Activated effector memory CD4-positive, alpha-beta T cell treated with anti-CD3 and anti-CD28 coated beads, Interleukin-2, amount 50 U/mL, for 16 hours (primary cell): ENCODE data around the gene DENND5B.

Source experiments
- DNase-seq: peaks from one replicate; pipeline ENCODE4 v3.0.0-alpha.2; 2020

Gene DENND5B

DNA sequence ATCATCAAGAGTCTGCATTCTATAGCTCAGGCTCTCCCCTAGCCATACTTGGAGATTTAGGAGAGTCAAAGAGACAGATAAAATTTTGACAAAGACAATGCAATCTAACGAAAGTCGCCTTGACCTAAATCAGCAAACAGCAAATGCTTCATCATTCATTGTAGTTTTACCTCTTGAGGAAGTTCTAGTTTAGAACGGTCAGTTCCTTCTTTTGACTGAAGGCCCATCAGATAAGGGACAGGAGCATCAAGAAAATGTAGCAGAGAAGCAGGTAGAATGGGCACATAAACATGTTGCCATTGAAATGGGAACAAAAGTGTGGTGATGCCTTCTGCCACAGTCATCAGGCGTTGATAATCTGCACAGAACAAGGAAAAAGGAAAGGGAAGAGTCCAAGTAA, 130.9 kb downstream of the DENND5B start:
- DNase-seq = no peak

GRCh38 chr12:31456562-31456961, 134.4 kb downstream of the DENND5B start:
- DNase-seq = no peak

DNA sequence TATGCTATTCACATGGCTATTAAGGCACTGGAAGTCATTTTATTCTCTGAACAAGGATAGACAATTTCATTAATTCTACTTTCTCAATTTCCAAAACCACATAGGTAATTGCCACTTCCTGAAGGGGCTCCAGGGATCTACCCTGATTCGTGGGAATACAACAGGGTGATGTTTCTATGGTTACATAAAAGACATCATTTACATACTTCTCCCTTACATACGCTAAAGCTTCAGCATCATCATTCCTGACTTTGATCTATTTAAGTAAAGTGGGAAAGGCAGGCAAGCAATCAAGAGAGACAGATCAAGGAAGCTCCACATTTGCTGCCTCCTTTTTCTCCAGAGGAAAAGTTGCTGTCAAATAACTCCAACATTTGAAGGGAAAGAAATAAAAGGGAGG, 146.2 kb downstream of the DENND5B start:
- no peak for DNase-seq

- no peak for DNase-seq
These were observed 150.3 kb downstream of the DENND5B start for GRCh38 chr12:31440586-31440985.

DNA sequence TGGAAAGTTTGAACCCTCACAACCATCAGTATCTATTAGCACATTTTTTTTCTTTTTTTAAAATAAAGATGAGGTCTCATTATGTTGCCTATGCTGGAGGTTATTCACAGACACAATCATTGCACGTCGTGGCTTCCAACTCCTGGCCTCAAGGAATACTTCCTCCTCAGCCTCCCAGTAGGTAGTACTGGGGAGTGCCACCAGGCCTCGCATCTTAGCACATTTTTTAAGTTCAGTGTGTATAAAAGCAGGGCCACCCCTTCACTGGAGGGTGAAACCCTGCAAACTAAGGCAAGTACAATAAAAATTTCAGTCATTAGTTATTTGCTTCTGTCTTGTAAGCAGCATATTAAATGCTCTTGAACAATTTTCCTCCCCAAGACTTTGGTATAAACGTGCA, 150.8 kb downstream of the DENND5B start:
- DNase-seq = no peak

DNA sequence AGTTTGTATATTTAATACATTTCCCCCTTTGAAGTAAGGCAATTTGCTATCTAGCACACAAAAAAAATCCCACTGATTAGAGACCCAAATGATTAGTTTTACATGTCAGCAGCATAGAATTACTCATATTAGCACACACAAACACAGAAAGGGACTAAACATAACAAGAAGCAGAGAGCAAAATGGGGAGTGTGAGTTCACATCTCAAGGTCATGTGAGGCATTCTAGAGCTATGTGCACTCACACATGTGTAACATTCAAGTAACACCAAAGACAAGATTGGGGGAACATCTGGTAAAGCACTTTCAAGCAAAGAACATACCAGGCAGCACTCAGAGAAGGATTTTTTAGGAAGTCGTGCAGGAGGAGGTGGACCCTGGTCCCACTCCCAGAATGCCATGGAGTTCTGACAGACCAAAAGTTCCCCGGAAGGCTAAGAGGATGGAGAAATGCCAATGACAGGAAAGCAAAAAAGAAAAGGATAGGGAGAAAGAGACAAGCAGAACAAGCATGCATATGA, 159.2 kb downstream of the DENND5B start:
- DNase-seq = no peak

DNA sequence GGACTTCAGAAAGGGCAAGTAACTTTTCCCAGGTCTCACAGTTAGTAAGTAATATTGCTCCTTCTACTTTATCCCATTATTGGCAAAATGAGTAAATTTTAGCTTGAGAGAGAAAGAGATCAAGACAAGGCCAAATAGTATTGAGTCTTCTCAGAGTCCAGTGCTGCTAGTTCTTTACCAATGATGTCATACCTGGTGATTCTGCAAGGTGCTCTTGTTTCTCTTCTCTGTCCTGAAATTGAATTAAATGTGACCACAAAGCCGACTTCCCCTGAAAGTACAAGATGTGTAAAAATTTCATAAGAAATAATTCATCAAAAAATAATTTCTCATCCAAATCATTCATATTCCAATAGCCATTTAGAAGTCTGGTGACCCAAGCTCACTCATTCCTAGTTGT, 167.5 kb downstream of the DENND5B start:
- no peak for DNase-seq

- no peak for DNase-seq
These were observed 178.6 kb downstream of the DENND5B start for GRCh38 chr12:31412292-31412801.

DNA sequence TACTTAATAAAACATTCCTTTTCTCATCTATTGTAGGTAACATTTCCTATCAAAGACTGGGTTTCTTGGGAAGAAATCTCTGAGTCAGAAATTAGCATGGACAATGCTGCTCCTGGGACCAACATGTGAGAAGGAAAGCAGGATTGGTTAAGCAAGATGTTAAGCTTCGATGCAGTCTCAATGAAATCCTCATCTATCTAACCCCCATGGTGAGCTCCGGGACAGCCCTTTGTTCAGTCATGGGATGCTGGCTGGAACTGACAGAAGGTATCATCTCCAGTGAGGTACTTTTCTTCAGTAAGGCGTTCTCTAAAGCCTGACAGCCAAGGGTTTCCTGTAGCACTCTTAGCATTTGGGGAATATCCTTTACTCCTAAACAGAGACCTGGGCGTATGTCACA, 182.2 kb downstream of the DENND5B start:
- DNase-seq = no peak

DNA sequence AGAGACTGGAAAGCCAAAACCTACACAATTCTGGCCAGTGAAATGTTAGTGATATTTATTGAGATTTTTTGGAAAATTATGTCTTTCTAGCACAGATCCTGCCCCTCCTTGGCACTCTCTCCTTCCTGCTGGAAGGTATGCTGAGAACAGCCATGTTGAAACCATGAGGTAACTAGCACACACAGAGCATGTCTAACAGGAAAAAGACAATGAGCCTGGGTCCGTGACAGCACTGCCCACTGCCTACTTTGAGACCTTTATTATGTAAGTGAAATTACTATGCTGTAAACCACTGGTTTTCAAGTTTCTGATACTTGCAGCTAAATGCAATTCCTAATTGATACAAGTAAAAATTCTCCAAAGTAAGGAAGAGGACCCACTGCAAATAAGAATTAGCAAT, 183.4 kb downstream of the DENND5B start:
- no peak for DNase-seq

- no peak for DNase-seq
These were observed 184.6 kb downstream of the DENND5B start for GRCh38 chr12:31406345-31406744.

DNA sequence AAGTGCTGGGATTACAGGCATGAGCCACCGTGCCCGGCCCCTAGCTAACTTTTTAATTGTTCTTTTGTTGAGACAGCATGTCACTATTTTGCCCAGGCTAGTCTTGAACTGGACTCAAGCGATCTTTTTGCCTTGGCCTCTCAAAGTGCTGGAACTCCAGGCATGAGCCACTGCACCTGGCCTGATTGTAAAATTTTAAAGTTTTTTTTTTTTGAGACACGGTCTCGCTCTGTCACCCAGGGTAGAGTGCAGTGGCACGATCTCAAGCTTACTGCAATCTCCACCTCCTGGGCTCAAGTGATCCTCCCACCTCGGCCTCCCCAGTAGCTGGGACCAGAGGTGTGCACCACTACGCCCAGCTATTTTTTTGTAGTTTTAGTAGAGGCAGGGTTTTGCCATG, 185.9 kb downstream of the DENND5B start:
- no peak for DNase-seq

DNA sequence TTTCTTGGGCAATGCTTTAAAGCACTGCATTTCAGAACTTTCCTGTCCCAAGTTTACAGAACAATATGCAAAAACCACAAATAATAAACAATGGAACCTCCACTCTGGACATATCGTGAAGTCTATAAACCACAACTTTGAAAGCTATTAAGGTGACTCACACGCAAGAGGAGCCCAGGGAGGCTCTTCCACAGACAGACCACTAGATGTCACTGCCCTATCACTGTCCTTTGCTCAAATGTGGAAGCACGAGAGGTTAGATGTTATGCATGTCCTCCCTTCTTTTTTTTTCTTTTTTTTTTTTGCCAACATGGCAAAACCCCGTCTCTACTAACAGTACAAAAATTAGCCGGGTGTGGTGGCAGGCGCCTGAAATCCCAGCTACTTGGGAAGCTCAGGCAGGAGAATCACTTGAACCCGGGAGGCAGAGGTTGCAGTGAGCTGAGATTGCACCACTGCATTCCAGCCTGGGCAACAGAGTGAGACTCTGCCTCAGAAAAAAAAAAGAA, 187.8 kb downstream of the DENND5B start:
- DNase-seq = peak; percentile 74

DNA sequence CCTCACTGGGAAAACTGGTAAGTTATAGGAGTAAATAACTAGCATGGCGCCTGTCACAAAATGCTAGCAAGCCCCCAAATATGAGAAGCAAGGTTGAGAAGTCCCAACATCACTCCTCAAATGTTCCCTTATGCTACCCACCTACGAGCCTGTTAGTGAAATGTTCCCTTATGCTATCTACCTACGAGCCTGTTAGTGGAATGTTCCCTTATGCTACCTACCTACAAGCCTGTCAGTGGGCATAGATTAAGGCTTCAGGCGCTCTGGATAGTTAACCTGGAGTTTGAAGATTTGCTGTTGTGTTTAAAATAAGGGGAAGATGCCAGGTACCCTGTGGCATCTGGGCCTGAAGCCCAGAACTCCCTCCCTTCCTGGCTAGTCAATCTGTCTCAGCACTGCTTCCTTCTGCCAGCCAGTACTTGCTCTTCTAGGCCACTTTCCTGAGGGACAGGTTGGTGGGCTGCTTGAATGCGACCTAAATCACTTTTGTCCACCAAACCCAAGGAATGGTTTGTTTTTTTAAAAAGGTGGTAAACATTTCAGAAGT, 197.9 kb downstream of the DENND5B start:
- no peak for DNase-seq

DNA sequence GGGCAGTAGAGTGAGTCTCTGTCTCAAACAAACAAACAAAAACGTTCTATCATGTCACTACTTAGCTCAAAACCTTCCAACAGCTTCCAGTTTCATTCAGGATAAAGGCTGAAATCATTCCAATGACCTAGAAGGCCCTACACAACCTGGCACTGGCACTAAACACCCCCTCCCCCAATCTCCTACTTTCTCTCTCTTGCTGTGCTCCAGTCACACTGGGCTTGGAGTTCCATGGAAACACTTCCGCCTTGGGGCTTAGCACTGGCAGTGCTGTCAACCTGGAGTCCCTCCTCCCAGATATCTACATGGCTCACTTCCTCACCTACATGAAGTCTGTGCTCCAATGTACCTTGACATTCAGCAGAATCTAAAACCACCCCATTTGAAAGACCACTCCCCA, 199.9 kb downstream of the DENND5B start:
- DNase-seq = no peak

GRCh38 chr12:31388713-31389112, 202.2 kb downstream of the DENND5B start:
- DNase-seq = no peak

DNA sequence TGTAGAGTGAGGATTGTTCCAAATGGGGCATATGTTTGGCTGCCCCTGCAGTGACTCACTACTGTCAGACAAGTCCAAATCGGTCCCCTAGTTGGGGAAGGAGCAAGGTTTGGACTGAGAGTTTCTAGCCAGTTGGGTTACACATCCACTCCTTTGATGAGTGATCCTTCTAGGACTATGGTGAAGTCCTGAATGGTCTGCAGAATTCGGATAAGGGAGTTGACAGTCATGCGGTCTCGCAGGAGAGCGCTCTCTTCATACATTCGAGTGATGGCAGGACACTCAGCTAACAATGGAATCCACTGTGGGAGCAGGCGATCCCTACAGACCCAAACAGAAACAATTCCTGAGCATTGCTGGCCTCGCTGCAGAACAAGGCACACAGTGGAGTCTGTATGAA, 203.5 kb downstream of the DENND5B start:
- peak; percentile 19 for DNase-seq

- no peak for DNase-seq
These were observed 203.9 kb downstream of the DENND5B start for GRCh38 chr12:31387011-31387410.

DNA sequence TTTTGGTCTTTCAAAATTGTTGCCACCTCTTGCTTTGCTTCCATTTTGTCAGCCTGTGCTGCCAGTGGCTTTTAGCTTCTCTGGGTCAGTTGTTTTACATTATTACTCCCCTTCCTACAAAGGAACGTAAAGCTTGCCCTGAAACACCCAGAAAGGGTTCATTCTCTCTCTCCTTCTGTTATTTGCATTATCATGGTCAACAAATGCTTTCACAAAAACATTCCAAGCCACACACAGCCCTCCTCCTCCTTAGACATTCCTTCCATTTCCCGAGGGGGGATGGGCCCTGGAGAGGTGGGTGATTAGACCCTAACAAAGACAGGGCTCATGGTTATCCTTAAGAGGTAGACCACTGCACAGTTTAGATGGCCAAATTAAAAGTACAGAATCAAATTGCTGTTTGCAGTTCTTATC, 204.6 kb downstream of the DENND5B start:
- DNase-seq = peak; percentile 19

DNA sequence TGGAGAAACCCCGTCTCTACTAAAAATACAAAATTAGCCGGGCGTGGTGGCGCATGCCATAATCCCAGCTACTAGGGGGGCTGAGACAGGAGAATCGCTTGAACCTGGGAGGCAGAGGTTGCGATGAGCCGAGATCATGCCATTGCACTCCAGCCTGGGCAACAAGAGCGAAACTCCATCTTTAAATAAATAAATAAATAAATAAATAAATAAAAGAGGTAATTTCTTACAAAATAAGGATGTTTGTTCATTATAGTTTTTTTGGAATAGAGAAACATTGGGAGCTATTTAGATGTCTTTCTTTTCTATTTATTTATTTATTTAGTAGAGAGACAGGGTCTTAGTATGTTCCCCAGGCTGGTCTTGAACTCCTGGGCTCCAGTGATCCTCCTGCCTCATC, 213.7 kb downstream of the DENND5B start:
- DNase-seq = peak; percentile 21

GRCh38 chr12:31375422-31375821, 215.5 kb downstream of the DENND5B start:
- peak; percentile 6 for DNase-seq

GRCh38 chr12:31371256-31371620, 219.7 kb downstream of the DENND5B start:
- no peak for DNase-seq

GRCh38 chr12:31370531-31371255, 220.2 kb downstream of the DENND5B start:
- DNase-seq = no peak
